HG03060 (cell line): ENCODE measurements around the gene VPS16.

Experiments
- ATAC-seq: cut with Tn5 transposase; IDR thresholded peaks from one replicate; pipeline ENCODE4 v1.9.1; 2021; ENCODE audit warnings: low read depth, moderate number of reproducible peaks; ENCODE audit not compliant: unreplicated experiment

VPS16 gene

GRCh38 chr20:2833761-2834160 lies 6.8 kb upstream of the VPS16 start:
- ATAC-seq, result no peak

- no peak for ATAC-seq
Measured at GRCh38 chr20:2834401-2835110, 6.0 kb upstream of the VPS16 start.

GRCh38 chr20:2835331-2835796 lies 5.2 kb upstream of the VPS16 start:
- ATAC-seq, result no peak

- ATAC-seq, result no peak
Measured at GRCh38 chr20:2836035-2836434, 4.5 kb upstream of the VPS16 start.

GRCh38 chr20:2837221-2837960 lies 3.2 kb upstream of the VPS16 start:
- no peak for ATAC-seq

- peak; percentile 31 for ATAC-seq
Measured at GRCh38 chr20:2838170-2838797, 2.3 kb upstream of the VPS16 start.

GRCh38 chr20:2838847-2839671 lies 1.5 kb upstream of the VPS16 start:
- ATAC-seq, result no peak

- no peak for ATAC-seq
Measured at GRCh38 chr20:2839732-2840137, 810 bp upstream of the VPS16 start.

GRCh38 chr20:2840967-2841531 lies 504 bp downstream of the VPS16 start:
- ATAC-seq, result no peak

- no peak for ATAC-seq
Measured at GRCh38 chr20:2845607-2846006, 5.1 kb downstream of the VPS16 start.

- ATAC-seq, result no peak
Measured at GRCh38 chr20:2846698-2847097, 6.2 kb downstream of the VPS16 start.

- no peak for ATAC-seq
Measured at GRCh38 chr20:2847802-2848201, 7.3 kb downstream of the VPS16 start.

- ATAC-seq, result no peak
Measured at GRCh38 chr20:2849529-2849928, 9.0 kb downstream of the VPS16 start.

- no peak for ATAC-seq
Measured at GRCh38 chr20:2851086-2851485, 10.5 kb downstream of the VPS16 start.

GRCh38 chr20:2858591-2858990 lies 18.0 kb downstream of the VPS16 start:
- no peak for ATAC-seq

GRCh38 chr20:2859330-2860121 lies 19.0 kb downstream of the VPS16 start:
- no peak for ATAC-seq

GRCh38 chr20:2864626-2865025 lies 24.1 kb downstream of the VPS16 start:
- no peak for ATAC-seq

GRCh38 chr20:2865101-2865500 lies 24.6 kb downstream of the VPS16 start:
- ATAC-seq, result no peak

GRCh38 chr20:2865630-2866029 lies 25.1 kb downstream of the VPS16 start:
- ATAC-seq, result no peak

GRCh38 chr20:2866236-2866635 lies 25.7 kb downstream of the VPS16 start:
- ATAC-seq, result no peak
